IPS DF 6.9 (cell line): Measurements from ENCODE around the gene HAPLN2.

Source experiments
- DNase-seq: peaks from one replicate; pipeline ENCODE4 v3.0.0-alpha.2; 2013; ENCODE audit warnings: low read depth, low spot score
- H3K27ac ChIP-seq: one replicate; pipeline ENCODE4 v1.5.1; 2013; ENCODE audit warnings: low read length, control low read depth
- H3K27me3 ChIP-seq: 2 replicates; pipeline ENCODE4 v1.6.1; 2013; ENCODE audit warnings: mild to moderate bottlenecking, low read length; ENCODE audit not compliant: control insufficient read depth, insufficient read depth
- H3K36me3 ChIP-seq: 2 replicates; pipeline ENCODE4 v1.6.1; 2013; ENCODE audit warnings: low read length; ENCODE audit not compliant: control insufficient read depth, insufficient read depth
- H3K4me1 ChIP-seq: 2 replicates; pipeline ENCODE4 v1.6.1; 2013; ENCODE audit warnings: low read length; ENCODE audit not compliant: control insufficient read depth, insufficient read depth
- H3K4me3 ChIP-seq: 2 replicates; pipeline ENCODE4 v1.5.1; 2013; ENCODE audit warnings: mild to moderate bottlenecking, low read length
- H3K9me3 ChIP-seq: 2 replicates; pipeline ENCODE4 v1.6.1; 2013; ENCODE audit warnings: low read length, inconsistent platforms; ENCODE audit not compliant: control insufficient read depth, insufficient read depth
- WGBS: extraction: QIAGEN DNeasy Blood & Tissue Kit; methylation state at CpG from one replicate; pipeline ENCODE4 v1.1.7; 2013; ENCODE audit warnings: mixed read lengths, missing lambda C conversion rate; ENCODE audit not compliant: insufficient read length, insufficient coverage; 5-methylcytosine and 5-hydroxymethylcytosine counted together

The HAPLN2 gene

DNA sequence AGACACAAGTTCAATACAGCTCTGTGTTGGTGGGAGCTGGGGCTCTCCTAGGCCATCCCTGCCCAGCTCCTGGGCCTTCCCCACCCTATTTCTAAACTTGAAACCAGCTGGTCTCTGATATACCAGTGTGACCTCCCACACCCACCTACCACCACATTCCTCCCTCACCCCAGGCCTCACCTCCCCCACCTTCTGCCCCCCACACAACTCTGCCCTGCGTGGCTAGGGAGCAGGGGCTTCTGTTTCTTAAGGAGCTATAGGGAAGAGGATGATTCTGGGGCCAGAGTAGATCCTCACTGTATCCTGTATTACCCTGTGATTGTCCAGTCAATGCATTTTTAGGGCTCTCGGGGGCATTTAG, 41.5 kb downstream of the HAPLN2 start:
- H3K9me3 ChIP-seq, result no peaks in the 10 kb centered on the region
- no peaks in the 10 kb centered on the region for H3K36me3 ChIP-seq
- H3K4me3 ChIP-seq, result no peak overlapping the region
- no CpG with 5 or more reads among the region's 2 CpGs for WGBS
- DNase-seq, result no peak
- peaks cover 2% of the 10 kb centered on the region; the same call in 1 of the 2 replicates for H3K27me3 ChIP-seq
- peaks cover 27% of the 10 kb centered on the region for H3K4me1 ChIP-seq
- H3K27ac ChIP-seq, result no peak overlapping the region

DNA sequence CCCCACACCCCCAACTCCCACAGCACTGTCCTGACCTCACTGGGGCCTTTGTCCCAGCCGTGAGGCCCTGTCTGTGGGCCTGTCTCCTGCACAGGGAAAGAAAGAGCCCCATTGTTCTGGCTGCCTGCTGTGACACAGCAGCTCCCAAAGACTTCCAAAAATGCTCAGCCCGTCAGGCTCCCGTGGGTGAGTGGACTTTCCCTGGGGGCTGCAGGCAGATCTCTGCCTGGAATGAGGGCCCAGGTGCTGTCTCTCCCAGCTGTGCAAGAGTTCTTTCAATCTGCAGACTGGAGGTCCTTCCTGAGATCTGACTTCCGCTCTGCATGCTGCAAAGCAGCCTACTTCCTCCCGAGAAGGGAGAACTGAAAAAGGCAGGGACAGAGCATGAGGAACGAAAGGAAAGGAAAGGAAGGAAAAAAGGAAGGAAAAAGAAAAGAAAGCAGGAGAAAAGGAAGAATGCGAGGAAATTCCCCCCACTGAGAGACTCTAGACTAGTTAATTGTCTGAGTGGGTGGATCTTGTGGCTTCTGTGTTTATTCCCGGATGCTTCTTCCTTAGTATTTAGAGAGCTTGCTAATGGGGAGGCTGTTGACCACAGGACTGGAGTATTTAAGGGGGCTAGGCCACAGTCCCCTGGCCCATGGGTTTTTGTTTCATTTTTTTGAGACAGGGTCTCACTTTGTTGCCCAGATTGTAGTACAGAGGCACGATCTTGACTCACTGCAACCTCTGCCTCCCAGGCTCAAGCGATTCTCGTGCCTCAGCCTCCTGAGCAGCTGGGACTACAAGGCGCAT, 43.0 kb downstream of the HAPLN2 start:
- H3K4me1 ChIP-seq, result peaks cover 25% of the 10 kb centered on the region
- H3K27me3 ChIP-seq, result no peaks in the 10 kb centered on the region
- H3K9me3 ChIP-seq, result no peaks in the 10 kb centered on the region
- H3K36me3 ChIP-seq, result no peaks in the 10 kb centered on the region
- no peak for DNase-seq
- H3K4me3 ChIP-seq, result no peak overlapping the region
- no CpG with 5 or more reads among the region's 12 CpGs for WGBS
- no peak overlapping the region for H3K27ac ChIP-seq

DNA sequence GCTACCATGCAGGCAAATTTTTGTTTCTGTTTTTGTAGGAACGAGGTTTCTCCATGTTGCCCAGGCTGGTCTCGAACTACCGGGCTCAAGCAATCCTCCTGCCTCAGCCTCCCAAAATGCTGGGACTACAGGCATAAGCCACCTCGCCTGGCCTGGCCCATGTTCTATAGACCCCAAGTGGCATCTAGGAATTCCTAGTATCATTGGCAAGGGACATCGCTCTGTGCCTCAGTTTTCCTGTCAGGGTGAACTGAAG, 43.5 kb downstream of the HAPLN2 start:
- no peak for DNase-seq
- Histone ChIP-seq H3K4me1 (peaks cover 26% of the 10 kb centered on the region), H3K9me3 (no peaks in the 10 kb centered on the region), H3K27ac (no peak overlapping the region), H3K4me3 (no peak overlapping the region), H3K36me3 (no peaks in the 10 kb centered on the region), H3K27me3 (no peaks in the 10 kb centered on the region)
- WGBS, result no CpG with 5 or more reads among the region's 5 CpGs

DNA sequence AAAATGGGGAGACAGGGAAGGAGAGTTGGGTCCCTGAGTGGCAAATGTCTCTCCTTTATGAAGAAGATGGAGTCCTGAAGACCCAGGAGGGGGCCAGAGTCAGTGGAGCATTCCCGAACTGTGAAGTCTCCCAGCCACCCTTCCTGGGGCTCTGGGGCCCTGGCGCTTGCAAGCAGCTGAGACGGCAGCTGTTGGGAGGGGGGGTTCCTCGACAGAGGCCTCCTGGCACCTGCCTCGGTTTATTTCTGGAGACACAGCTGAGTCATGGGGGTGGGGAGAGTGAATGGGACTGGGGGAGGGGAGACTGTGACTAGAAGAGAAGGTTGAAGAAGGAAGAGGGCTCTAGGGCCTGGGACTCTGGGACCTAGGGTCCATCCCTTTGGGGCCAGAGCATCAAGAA, 44.0 kb downstream of the HAPLN2 start:
- Histone ChIP-seq H3K27ac (no peak overlapping the region), H3K27me3 (no peaks in the 10 kb centered on the region), H3K9me3 (no peaks in the 10 kb centered on the region), H3K4me3 (no peak overlapping the region), H3K4me1 (peaks cover 30% of the 10 kb centered on the region), H3K36me3 (no peaks in the 10 kb centered on the region)
- no peak for DNase-seq
- WGBS, result no CpG with 5 or more reads among the region's 5 CpGs

DNA sequence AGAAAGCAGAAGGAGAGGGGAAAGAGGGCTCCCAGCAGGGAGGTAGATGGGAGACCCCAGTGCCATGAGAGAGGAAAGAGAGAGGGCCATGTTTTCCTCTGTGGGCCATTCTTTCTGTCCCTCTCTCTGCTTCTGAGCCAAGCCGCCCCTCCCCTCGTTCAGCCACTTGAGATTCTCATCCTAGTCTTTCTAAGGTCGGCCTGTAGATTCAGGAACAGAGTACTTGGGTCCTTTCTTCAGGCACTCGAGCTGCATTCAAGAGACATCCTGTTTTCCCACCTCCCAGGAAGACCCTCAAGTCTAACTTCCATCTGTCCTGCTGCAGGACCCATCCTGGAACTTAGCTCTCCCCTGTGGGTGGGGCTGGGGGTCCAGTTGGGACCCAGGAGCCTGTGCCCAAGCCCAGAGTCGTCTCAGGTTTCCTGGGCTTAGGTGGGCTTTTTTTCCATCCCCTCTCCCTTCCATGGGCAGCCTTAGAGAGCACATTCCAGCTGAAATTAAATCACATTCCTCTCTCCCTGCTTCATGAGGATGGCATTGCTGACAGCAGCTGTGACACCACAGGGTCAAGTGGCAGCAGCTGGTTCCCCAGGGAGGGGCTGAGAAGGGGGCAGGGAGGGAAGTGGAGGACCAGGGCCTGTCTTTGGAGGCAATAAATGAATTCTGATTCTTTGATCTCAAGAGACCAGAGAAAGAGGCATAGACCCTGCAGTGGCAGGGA, 45.0 kb downstream of the HAPLN2 start:
- no CpG with 5 or more reads among the region's 5 CpGs for WGBS
- peaks cover 35% of the 10 kb centered on the region for H3K4me1 ChIP-seq
- DNase-seq, result no peak
- H3K27me3 ChIP-seq, result no peaks in the 10 kb centered on the region
- H3K27ac ChIP-seq, result no peak overlapping the region
- H3K4me3 ChIP-seq, result no peak overlapping the region
- no peaks in the 10 kb centered on the region for H3K36me3 ChIP-seq
- H3K9me3 ChIP-seq, result no peaks in the 10 kb centered on the region

DNA sequence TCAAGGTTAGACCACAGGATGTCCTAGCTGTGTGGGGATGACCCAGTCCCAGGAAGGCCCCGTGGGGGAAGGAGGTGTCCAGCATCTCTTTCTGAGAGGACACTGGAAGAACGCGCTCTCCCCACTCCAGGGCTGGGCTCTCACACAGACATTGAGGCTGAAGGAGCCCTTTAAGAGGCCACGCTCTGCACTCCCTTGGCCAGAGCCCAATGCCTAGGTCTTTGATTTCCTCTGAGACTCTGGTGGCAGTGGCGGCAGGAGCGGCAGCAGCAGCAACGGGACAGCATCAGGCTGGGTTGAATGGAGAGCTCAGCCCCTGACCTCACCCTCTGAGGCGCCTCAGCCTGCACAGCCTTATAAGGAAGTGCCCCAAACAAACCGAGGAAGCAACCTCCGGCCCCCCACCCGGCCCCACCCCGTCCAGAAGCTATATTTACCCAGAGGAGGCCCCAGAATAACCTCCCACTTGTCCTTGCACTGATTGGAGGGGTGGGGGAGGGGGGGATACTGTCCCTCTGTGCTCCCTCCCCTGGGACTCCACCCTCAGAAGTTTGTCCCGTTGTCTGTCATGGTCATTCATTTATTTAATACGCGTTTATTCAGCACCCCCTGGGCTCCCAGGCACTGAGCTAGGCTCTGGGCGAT, 45.7 kb downstream of the HAPLN2 start:
- Histone ChIP-seq H3K4me3 (no peak overlapping the region), H3K4me1 (peaks cover 41% of the 10 kb centered on the region), H3K27me3 (no peaks in the 10 kb centered on the region), H3K36me3 (no peaks in the 10 kb centered on the region), H3K9me3 (no peaks in the 10 kb centered on the region), H3K27ac (no peak overlapping the region)
- WGBS, result no CpG with 5 or more reads among the region's 16 CpGs
- no peak for DNase-seq

DNA sequence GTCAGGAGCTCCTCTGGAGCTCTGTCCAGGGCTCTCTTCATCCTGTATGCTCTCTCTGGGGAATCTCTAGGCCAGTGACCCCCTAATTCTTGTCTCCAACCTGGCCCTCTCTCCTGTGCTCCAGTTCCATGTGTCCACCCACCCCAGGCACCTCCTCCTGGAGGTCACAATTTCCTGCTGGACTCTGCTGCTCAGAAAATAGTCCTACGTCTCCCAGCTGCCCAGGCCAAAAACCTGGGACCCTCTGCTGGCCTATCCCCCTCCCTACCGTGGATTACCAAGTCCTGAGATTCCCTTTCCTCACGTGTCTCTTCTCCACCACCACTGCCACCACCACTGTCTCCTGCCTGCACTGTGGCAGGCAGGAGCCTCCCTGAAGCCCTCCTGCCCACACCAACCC, 46.3 kb downstream of the HAPLN2 start:
- H3K36me3 ChIP-seq, result no peaks in the 10 kb centered on the region
- no peak overlapping the region for H3K4me3 ChIP-seq
- no peak for DNase-seq
- H3K27me3 ChIP-seq, result no peaks in the 10 kb centered on the region
- no CpG with 5 or more reads among the region's 3 CpGs for WGBS
- no peaks in the 10 kb centered on the region for H3K9me3 ChIP-seq
- H3K4me1 ChIP-seq, result peaks cover 41% of the 10 kb centered on the region
- H3K27ac ChIP-seq, result no peak overlapping the region

DNA sequence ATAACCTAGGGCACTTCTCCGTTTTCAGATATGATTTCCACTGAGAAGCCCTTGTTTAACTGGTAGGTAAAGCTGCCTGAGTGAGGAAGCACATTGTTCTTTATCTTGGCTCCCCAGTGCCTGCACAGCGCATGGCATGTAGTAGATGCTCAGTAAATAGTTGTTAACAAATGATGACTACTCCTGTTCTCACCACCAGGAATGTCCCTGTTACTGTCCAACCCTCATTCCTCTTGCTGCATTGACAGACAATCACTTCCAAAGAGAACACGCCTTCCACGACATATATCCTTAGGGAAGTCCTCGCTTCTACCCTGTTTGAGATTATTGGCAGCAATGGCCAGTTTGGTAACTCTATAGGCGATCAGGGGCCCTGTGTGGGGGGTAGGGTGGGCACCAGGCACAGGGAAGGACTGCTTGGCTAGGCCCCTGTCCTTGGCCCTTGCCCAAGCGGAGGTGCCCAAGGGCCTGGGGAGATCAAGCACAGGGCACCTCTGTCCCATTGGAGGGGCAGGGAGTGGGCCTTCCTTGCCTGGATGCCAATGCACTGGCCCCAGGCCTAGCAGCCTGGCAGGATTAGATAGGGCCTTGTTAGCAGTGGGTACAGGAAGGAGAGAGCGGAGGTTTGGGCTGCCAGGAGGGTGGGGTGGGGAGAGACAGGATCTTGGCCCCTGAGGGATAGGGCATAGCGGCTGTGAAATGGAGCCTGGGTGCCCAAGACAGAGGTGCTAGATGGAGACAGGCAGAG, 47.8 kb downstream of the HAPLN2 start:
- no peak for DNase-seq
- Histone ChIP-seq H3K4me1 (peaks cover 32% of the 10 kb centered on the region), H3K9me3 (no peaks in the 10 kb centered on the region), H3K4me3 (no peak overlapping the region), H3K27me3 (no peaks in the 10 kb centered on the region), H3K27ac (no peak overlapping the region), H3K36me3 (no peaks in the 10 kb centered on the region)
- no CpG with 5 or more reads among the region's 9 CpGs for whole genome bisulfite sequencing

DNA sequence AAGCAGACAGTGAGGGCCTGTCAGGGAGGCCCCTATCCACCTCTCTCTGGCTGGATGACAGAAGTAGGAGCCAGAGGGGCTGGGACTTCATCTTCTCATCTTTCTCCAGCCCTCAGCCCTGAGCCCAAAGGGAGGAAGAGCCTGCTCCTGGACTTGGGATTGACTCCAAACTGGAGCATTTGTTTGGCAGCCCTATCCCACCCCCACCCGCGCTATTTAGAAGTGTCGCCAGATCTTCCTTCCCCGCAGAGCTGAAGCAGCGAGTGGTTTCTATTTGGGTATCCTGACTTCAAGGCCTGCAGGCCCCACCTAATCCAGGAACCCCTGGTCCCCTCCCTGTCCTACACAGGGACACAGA, 48.4 kb downstream of the HAPLN2 start:
- Histone ChIP-seq H3K36me3 (peaks cover 1% of the 10 kb centered on the region; the same call in 1 of the 2 replicates), H3K9me3 (no peaks in the 10 kb centered on the region), H3K4me1 (peaks cover 32% of the 10 kb centered on the region), H3K27me3 (no peaks in the 10 kb centered on the region), H3K4me3 (no peak overlapping the region), H3K27ac (no peak overlapping the region)
- no CpG with 5 or more reads among the region's 5 CpGs for WGBS
- DNase-seq, result no peak

DNA sequence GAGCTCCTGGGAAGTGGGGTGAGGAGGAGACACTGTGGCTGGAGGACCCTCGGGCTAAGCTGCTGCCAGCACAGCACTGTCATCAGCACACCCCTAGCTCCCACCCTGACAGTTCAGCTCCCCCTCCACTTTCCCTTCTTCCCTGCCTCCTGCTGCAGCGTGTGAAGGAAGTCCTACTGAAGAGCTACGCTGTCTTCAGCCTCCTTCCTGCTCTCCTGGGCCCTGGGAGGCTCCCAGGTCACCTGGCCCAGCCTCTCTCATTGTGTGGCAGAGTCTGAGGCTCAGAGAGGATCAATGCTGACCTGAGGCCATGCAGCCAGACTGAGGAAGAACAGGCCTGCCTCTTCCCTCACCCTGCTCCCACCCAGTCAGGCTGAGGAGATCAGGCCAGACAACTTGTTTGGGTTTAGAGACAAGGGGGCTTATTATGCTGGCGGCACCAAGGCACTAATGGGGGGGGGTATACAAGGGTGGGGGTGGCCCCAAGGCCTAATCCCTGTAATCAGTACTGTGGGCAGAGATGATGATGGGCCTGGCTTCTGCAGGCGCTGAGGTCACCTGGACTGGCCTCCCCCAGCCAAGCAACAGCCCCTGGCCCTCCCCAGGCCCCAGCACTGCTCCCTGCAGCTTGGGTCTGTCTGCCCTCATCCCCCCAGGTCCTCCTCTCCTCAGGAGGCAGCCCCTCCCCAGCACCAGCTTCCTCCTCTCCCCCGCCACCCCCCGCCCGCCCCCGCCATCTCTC, 48.9 kb downstream of the HAPLN2 start:
- Histone ChIP-seq H3K4me3 (no peak overlapping the region), H3K27ac (no peak overlapping the region), H3K27me3 (no peaks in the 10 kb centered on the region), H3K4me1 (peaks cover 33% of the 10 kb centered on the region), H3K36me3 (peaks cover 5% of the 10 kb centered on the region; the same call in 1 of the 2 replicates), H3K9me3 (no peaks in the 10 kb centered on the region)
- no CpG with 5 or more reads among the region's 9 CpGs for WGBS
- no peak for DNase-seq
